ENCODE data around the gene CPNE9. TPM values are rescaled to one million over a fixed set of nuclear protein-coding genes. Genes with fewer than 3 reads are reported as not detected.

The CPNE9 gene
- total and polyA plus RNA-seq, 2 of the 8 experiments (the other 6 are each of a cell fraction or from before 2014, with no cell fraction given), result 4.8 to 6.0 TPM

DNA sequence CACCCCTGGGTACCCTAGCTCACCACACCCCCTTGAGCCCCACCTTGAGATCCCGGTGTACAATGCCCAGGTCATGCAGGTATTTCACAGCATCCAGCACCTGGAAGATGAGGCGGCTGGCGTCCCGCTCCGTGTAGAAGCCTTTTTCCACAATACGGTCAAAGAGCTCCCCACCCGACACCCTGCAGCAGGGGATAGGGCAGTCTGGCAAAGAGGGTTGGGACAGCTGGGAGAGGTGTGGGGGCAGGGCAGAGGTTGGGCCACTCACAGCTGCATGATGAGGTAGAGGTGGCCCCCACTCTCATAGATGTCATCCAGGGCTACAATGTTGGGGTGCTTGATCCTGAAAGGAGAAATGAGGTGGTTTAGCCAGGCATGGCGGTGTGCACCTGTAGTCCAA is 59.2 kb downstream of the CPNE9 start:
- no peaks in the 10 kb centered on the region for H3K9me3 ChIP-seq (ENCODE audit: insufficient read depth in 2 of 2, low read depth in 1 of 2, low read length in 1 of 2)
- H2BK12ac ChIP-seq (ENCODE audit: low read depth, low read length), result no peak overlapping the region
- H4K91ac ChIP-seq (replicated peaks; ENCODE audit: insufficient read length, low read length), result no peak overlapping the region
- H3K79me1 ChIP-seq (ENCODE audit: low read depth, low read length), result no peaks in the 10 kb centered on the region
- no peak overlapping the region for H3K23ac ChIP-seq (ENCODE audit: insufficient read length)
- WGBS, 2 experiments (ENCODE audit: extremely low coverage in 1 of 2, insufficient coverage in 1 of 2, insufficient read length in 1 of 2, insufficient replicate concordance in 2 of 2, low coverage in 1 of 2, low lambda C conversion rate in 2 of 2, missing lambda C conversion rate in 1 of 2), result 89% methylated on average over 8 of the region's 8 CpGs; no CpG with 5 or more reads in 1 of the 2 experiments
- H3K79me2 ChIP-seq (ENCODE audit: control insufficient read depth in 1 of 2, insufficient read depth in 2 of 2, low read length in 2 of 2), result no peaks in the 10 kb centered on the region
- H3K27ac ChIP-seq (ENCODE audit: low read depth, low read length), result no peak overlapping the region
- H3K9ac ChIP-seq (replicated peaks in 1 of 4; ENCODE audit: extremely low read depth in 1 of 4, low read depth in 3 of 4, low read length in 3 of 4), result no peak overlapping the region
- ChIA-PET CTCF (ENCODE audit: partially characterized antibody) (interaction anchor here (1.0 to 1.4 kb wide), 2 partner anchors 25 to 35 kb away, joined by 3 to 4 read pairs; no protein-coding TSS in a partner anchor), POLR2A (ENCODE audit: partially characterized antibody) (interaction anchor here (0.6 to 4.1 kb wide), 9 partner anchors 10 to 248 kb away, joined by 3 to 31 read pairs (median 3); partner anchors contain the start of gene OGG1)
- H2AFZ ChIP-seq (ENCODE audit: low read length), result no peak overlapping the region
- no peak overlapping the region for H2BK5ac ChIP-seq (ENCODE audit: low read depth, low read length)
- H2BK120ac ChIP-seq (replicated peaks; ENCODE audit: low read depth, low read length), result no peak overlapping the region
- H3K4me3 ChIP-seq (ENCODE audit: extremely low read depth in 1 of 4, insufficient read depth in 2 of 4, low read depth in 3 of 4, low read length in 4 of 4), result no peak overlapping the region
- peaks cover 0 to 7% of the 10 kb centered on the region in 2 experiments for H4K20me1 ChIP-seq (replicated peaks in 1 of 2; ENCODE audit: control insufficient read depth in 1 of 2, insufficient read depth in 2 of 2, low read length in 2 of 2)
- DNase-seq (ENCODE audit: low read depth in 1 of 2, low spot score in 2 of 2) (no peak), FAIRE-seq (no peak)
- H2AK5ac ChIP-seq (ENCODE audit: low read depth, low read length), result no peak overlapping the region
- H3K23me2 ChIP-seq (ENCODE audit: low read depth, low read length), result no peaks in the 10 kb centered on the region
- peaks cover 0 to 7% (median 0%) of the 10 kb centered on the region in 4 experiments; a peak in 1 of 7 replicates for H3K4me1 ChIP-seq (replicated peaks in 1 of 4; ENCODE audit: control insufficient read depth in 3 of 4, insufficient read depth in 4 of 4, low read length in 3 of 4)
- no peak overlapping the region for H3K56ac ChIP-seq (replicated peaks; ENCODE audit: insufficient read length, low read depth, low read length)
- no peaks in the 10 kb centered on the region; a peak in 3 of 7 replicates for H3K27me3 ChIP-seq (replicated peaks in 1 of 4; ENCODE audit: control insufficient read depth in 3 of 4, extremely low read depth in 1 of 4, insufficient read depth in 3 of 4, low read length in 3 of 4)
- H3K36me3 ChIP-seq (ENCODE audit: control insufficient read depth in 2 of 4, insufficient read depth in 4 of 4, low read length in 3 of 4), result peaks cover 0 to 13% (median 2%) of the 10 kb centered on the region in 4 experiments; a peak in 4 of 8 replicates
- no peak overlapping the region for H3K14ac ChIP-seq (ENCODE audit: insufficient read length)
- no peak overlapping the region for H4K5ac ChIP-seq (ENCODE audit: insufficient read length, low read depth, low read length)
- no peak for TF ChIP-seq SIRT6 (IDR thresholded peaks at IDR 0.05; ENCODE audit: low read length)
- TF ChIP-seq SUZ12 (IDR thresholded peaks at IDR 0.05; ENCODE audit: low read length), result no peak
- no peak overlapping the region for H2BK15ac ChIP-seq (ENCODE audit: low read length)
- H4K8ac ChIP-seq (ENCODE audit: extremely low read depth, insufficient read depth, low read length), result no peak overlapping the region
- no peak overlapping the region for H3K18ac ChIP-seq (ENCODE audit: extremely low read depth, low read length)
- H3K4me2 ChIP-seq (ENCODE audit: insufficient read depth in 1 of 2, low read depth in 2 of 2, low read length in 2 of 2), result no peak overlapping the region
- H2BK20ac ChIP-seq (ENCODE audit: low read length), result no peak overlapping the region
- H3K4ac ChIP-seq (replicated peaks; ENCODE audit: insufficient read length, low read depth, low read length), result no peak overlapping the region
